Right lobe of liver (tissue), 6 donors: Measurements from ENCODE around the gene TMC1. TPM values are rescaled to one million over a fixed set of nuclear protein-coding genes. Genes with fewer than 3 reads are reported as not detected.

Experiments used
- ATAC-seq, 4 donors: fragments of 200-7000 bp; cut with Tn5 transposase; one replicate each; pipeline ENCODE4 v1.9.1; 2020; ENCODE audit warnings: mild to moderate bottlenecking in 4 of 4, moderate library complexity in 4 of 4
- DNase-seq, 3 donors: peaks; one replicate each; pipeline ENCODE4 v3.0.0-alpha.2; 2020
- H3K27ac ChIP-seq, 3 donors: fragments of 200-600 bp; one replicate each; pipeline ENCODE4 v1.8.0; 2022
- H3K27me3 ChIP-seq, 2 donors: fragments of 200-600 bp; one replicate each; pipeline ENCODE4 v1.8.0; 2022
- H3K36me3 ChIP-seq, 4 donors: fragments of 200-600 bp; sonication (generic) in 1 of 4; one replicate each; pipeline versions ENCODE4 v1.5.1 to v1.8.0; 2017 to 2022; ENCODE audit warnings: control low read depth in 1 of 4
- H3K4me1 ChIP-seq, 4 donors: fragments of 200-600 bp; sonication (generic) in 1 of 4; one replicate each; pipeline versions ENCODE4 v1.5.1 to v1.8.0; 2017 to 2022; ENCODE audit warnings: control low read depth in 1 of 4
- H3K4me3 ChIP-seq, 3 donors: fragments of 200-600 bp; one replicate each; pipeline ENCODE4 v1.8.0; 2022
- H3K9me3 ChIP-seq, 4 donors: fragments of 200-600 bp; sonication (generic) in 1 of 4; one replicate each; pipeline versions ENCODE4 v1.5.1 to v1.8.0; 2017 to 2022; ENCODE audit warnings: control low read depth in 1 of 4
- POLR2A ChIP-seq: fragments of 450-650 bp; IDR thresholded peaks from one replicate; pipeline ENCODE4 v1.6.1; 2017; ENCODE audit warnings: antibody characterized with exemption, mild to moderate bottlenecking
- WGBS: methylation state at CpG from one replicate; pipeline ENCODE4 v1.1.6; 2018; ENCODE audit warnings: low coverage, low lambda C conversion rate; ENCODE audit not compliant: insufficient coverage; ENCODE audit errors: missing lambda C conversion rate; 5-methylcytosine and 5-hydroxymethylcytosine counted together
- intact Hi-C, 2 donors: fragments of 100-400 bp; cut with DNase I; formaldehyde crosslinking; loops; one replicate each; pipeline versions ENCODE4 v1.11.2 to v1.14.1; 2022
- total RNA-seq, 6 experiments: library from RNA; depleted of rRNA in 2 of 6; stranded (reverse); fragments of >200 nt in 2 of 6; fragmentation: NEBNext Ultra II Directional in 3 of 6; extraction: Animal tissue kit (Norgen Biotek cat#: 25700) in 3 of 6; gene quantifications; one replicate each; pipeline versions ENCODE4 v1.1.0 to v1.2.4, GENCODE V29; 2016 to 2023
- TF ChIP-seq, protein P1 (sequence below), 4 donors: fragments of 200-600 bp in 3 of 4; fragments of 450-650 bp in 1 of 4; IDR thresholded peaks; one replicate each; pipeline versions ENCODE4 v1.5.1 to v1.8.0; 2016 to 2022; ENCODE audit warnings: antibody characterized with exemption in 4 of 4, mild to moderate bottlenecking in 2 of 4
- donor health status: DM: no; HTN: yes; CAD: no.
- donor health status: DM: no; HTN: no; CAD: no.
- donor health status: DM: no; HTN: no; CAD: no.
- donor health status: DM: no; HTN: yes; CAD: no.
- donor health status: DM: no; HTN: yes; CAD: no.

The TMC1 gene
- total RNA-seq, 6 experiments from 2014 or later = 0.06 to 0.42 TPM; not detected in 4

DNA sequence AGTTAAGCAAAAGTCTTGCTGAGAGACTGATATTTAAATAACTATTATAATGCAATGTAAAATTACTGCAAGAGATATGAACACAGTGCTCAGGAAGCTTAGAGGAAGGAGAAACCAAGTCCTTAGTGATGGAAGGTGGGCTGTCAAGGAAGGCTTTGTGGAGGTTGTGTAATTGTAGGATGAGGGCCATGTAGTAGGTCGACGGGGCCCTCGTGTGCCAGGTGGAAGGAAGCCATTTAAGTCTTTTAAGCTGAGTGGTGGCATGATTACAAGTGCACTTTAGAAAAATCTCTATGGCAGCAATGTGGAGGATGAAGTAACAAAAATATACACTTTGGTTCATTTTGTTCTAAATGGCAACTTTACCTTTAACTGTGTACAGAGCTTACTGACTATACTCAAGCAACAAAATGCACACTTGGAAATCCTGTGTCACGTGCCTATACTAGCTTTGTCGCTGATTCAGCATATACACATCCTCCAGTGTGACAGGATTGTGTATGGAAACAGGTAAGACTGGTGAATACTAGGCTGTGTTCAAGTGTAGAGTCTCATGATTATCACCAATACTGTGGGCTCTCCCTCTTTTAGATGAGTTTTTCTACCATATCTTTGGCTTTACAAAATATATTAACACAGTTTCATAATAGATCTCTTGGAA, 78.6 kb downstream of the TMC1 start:
- H3K36me3 ChIP-seq = no peaks in the 10 kb centered on the region
- no peak overlapping the region for H3K27ac ChIP-seq
- no peak for ATAC-seq
- intact Hi-C loops = loop anchor here in 1 of 2 donors (10.0 kb wide), 1 partner anchor 325 kb away; no protein-coding TSS in a partner anchor
- no peaks in the 10 kb centered on the region for H3K27me3 ChIP-seq
- no peak for TF ChIP-seq POLR2A
- TF ChIP-seq, protein P1, sequence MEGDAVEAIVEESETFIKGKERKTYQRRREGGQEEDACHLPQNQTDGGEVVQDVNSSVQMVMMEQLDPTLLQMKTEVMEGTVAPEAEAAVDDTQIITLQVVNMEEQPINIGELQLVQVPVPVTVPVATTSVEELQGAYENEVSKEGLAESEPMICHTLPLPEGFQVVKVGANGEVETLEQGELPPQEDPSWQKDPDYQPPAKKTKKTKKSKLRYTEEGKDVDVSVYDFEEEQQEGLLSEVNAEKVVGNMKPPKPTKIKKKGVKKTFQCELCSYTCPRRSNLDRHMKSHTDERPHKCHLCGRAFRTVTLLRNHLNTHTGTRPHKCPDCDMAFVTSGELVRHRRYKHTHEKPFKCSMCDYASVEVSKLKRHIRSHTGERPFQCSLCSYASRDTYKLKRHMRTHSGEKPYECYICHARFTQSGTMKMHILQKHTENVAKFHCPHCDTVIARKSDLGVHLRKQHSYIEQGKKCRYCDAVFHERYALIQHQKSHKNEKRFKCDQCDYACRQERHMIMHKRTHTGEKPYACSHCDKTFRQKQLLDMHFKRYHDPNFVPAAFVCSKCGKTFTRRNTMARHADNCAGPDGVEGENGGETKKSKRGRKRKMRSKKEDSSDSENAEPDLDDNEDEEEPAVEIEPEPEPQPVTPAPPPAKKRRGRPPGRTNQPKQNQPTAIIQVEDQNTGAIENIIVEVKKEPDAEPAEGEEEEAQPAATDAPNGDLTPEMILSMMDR (IDR thresholded peaks at IDR 0.05) = no peak
- no peaks in the 10 kb centered on the region for H3K9me3 ChIP-seq
- H3K4me3 ChIP-seq = no peak overlapping the region
- H3K4me1 ChIP-seq = peaks cover 0 to 5% (median 0%) of the 10 kb centered on the region in 4 donors
- DNase-seq = no peak
- WGBS = 45% methylated on average over 5 of the region's 5 CpGs

DNA sequence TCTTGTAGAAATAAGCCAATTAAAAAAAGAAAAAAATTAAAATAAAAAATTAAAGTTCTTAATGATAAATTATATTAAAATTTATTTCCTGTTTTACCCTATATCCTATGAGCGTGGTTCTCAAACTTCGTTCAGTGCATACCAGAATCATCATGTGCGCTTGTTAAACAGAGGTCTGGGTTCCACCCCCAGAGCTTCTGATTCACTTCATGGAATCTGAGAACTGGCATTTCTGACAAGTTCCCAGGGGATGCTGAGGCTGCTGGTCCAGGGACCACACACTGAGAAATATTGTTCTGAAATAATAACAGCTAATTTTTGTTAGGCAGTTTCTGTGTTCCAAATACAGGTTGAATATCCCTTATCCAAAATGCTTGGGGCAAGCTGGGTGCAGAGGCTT, 79.3 kb downstream of the TMC1 start:
- no peak overlapping the region for H3K4me3 ChIP-seq
- no peak for DNase-seq
- H3K4me1 ChIP-seq = peaks cover 0 to 5% (median 0%) of the 10 kb centered on the region in 4 donors
- ATAC-seq = no peak
- H3K9me3 ChIP-seq = no peaks in the 10 kb centered on the region
- no peak overlapping the region for H3K27ac ChIP-seq
- TF ChIP-seq, protein P1 (IDR thresholded peaks at IDR 0.05) = no peak
- no peak for TF ChIP-seq POLR2A
- 95% methylated on average over 3 of the region's 3 CpGs for WGBS
- H3K27me3 ChIP-seq = no peaks in the 10 kb centered on the region
- H3K36me3 ChIP-seq = no peaks in the 10 kb centered on the region
- intact Hi-C loops = no loop called here

DNA sequence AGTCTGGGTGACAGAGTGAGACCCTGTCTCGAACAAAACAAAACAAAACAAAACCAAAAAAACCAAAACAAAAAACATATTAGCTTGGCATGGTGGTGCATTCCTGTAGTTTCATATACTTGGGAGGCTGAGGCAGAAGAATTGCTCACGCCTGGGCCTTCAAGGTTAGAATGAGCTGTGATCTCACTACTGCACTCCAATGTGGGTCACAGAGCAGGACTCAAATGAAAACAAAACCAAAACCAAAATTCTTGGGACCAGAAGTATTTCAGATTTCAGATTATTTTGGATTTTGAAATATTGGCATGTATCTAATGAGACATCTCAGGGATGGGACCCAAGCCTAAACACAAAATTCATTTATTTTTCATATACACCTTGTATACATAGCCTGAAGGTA, 80.2 kb downstream of the TMC1 start:
- no peak for DNase-seq
- Histone ChIP-seq H3K9me3 (no peaks in the 10 kb centered on the region), H3K27me3 (no peaks in the 10 kb centered on the region), H3K4me1 (peaks cover 0 to 1% (median 0%) of the 10 kb centered on the region in 4 donors), H3K36me3 (no peaks in the 10 kb centered on the region), H3K27ac (no peak overlapping the region), H3K4me3 (no peak overlapping the region)
- intact Hi-C loops = no loop called here
- no peak for ATAC-seq
- TF ChIP-seq, protein P1 (IDR thresholded peaks at IDR 0.05) = no peak
- TF ChIP-seq POLR2A = no peak
- WGBS = 76% methylated on average over 2 of the region's 2 CpGs

DNA sequence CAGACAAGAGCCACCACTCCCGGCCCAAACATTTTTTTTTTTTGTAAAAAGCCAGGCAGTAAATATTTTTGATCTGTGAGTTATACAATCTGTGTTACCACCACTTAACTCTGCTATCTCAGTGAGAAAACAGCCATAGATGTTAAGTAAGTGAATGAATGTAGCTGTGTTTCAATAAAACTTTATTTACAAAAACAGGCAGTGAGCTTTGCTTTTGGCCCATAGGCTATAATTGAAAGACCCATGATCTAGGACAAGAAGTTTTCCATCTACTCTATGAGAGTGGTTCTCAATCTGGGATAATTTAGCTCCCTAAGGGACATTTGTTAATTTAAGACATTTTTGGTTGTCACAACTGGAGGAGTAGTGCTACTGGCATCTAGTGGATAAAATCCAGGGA, 91.0 kb downstream of the TMC1 start:
- no peaks in the 10 kb centered on the region for H3K9me3 ChIP-seq
- H3K27ac ChIP-seq = no peak overlapping the region
- ATAC-seq = no peak
- TF ChIP-seq, protein P1 (IDR thresholded peaks at IDR 0.05) = no peak
- TF ChIP-seq POLR2A = no peak
- H3K36me3 ChIP-seq = no peaks in the 10 kb centered on the region
- H3K4me3 ChIP-seq = no peak overlapping the region
- no peak for DNase-seq
- WGBS = 85% methylated on average over 1 of the region's 1 CpG
- intact Hi-C loops = no loop called here
- no peaks in the 10 kb centered on the region for H3K4me1 ChIP-seq
- no peaks in the 10 kb centered on the region for H3K27me3 ChIP-seq
